Choroid plexus epithelial cell (primary cell): ENCODE results near the gene LYPD3.

Experiments
- DNase-seq: peaks from one replicate; pipeline ENCODE4 v3.0.0-alpha.2; 2010; ENCODE audit warnings: low read depth
- H3K4me3 ChIP-seq: 2 replicates; pipeline ENCODE4 v1.5.1; 2011; ENCODE audit warnings: low read depth, mild to moderate bottlenecking, control low read depth, low read length, moderate library complexity
- CTCF ChIP-seq: conservative IDR thresholded peaks from 2 replicates; pipeline ENCODE4 v1.5.1; 2011; ENCODE audit warnings: low read depth, mild to moderate bottlenecking, control low read depth, inconsistent platforms, low read length, moderate library complexity

Gene LYPD3

GRCh38 chr19:43455321-43456113 is 9.9 kb downstream of the LYPD3 start:
- no peak overlapping the region for H3K4me3 ChIP-seq
- no peak for DNase-seq
- TF ChIP-seq CTCF: no peak

GRCh38 chr19:43454031-43454430 is 11.4 kb downstream of the LYPD3 start:
- DNase-seq: no peak
- H3K4me3 ChIP-seq: no peak overlapping the region
- no peak for TF ChIP-seq CTCF

- no peak for TF ChIP-seq CTCF
- no peak for DNase-seq
- H3K4me3 ChIP-seq: no peak overlapping the region
Measured at GRCh38 chr19:43452582-43452981, 12.8 kb downstream of the LYPD3 start.

- DNase-seq: peak; percentile 81
- no peak for TF ChIP-seq CTCF
- no peak overlapping the region for H3K4me3 ChIP-seq
Measured at GRCh38 chr19:43450545-43450997, 14.8 kb downstream of the LYPD3 start.

- no peak for DNase-seq
- H3K4me3 ChIP-seq: no peak overlapping the region
- no peak for TF ChIP-seq CTCF
Measured at GRCh38 chr19:43447655-43448054, 17.8 kb downstream of the LYPD3 start.

DNA sequence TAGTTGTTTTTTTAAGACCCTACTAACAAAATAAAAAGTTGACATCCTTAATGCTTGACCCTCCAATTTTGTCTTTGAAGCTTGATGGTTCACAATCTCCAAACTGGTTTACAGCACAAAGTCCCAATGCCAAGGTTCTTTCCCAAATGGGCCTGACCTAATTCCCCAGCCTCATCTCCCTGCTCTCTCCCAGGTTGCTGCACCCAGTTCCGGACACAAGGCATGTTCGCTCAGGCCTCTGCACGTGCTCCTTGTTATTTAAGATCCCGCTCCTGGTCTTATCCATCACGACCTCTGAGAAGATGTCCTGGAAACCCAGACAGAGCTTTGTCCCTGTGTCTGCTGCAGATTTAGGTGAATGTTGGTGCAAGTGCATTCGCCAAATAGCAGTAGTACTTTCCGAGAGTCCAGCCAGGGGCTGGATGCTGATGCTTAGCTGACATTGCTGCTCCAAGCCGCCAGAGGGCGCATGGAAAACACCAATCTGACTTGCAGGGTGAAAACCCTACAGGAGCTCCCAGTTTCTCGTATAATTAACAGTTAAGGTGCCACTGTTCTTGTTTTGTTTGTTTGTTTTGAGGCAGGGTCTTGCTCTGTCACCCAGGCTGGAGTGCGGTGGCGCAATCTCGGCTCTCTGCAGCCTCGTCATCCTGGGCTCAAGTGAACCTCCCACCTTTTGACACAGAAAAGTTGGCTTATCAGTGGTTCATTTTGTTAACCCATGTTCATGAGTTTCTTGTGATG is 18.5 kb downstream of the LYPD3 start:
- H3K4me3 ChIP-seq: no peak overlapping the region
- peak; percentile 83 for DNase-seq
- peak; percentile 97 for TF ChIP-seq CTCF

- TF ChIP-seq CTCF: no peak
- no peak for DNase-seq
- H3K4me3 ChIP-seq: no peak overlapping the region
Measured at GRCh38 chr19:43445426-43445825, 20.0 kb downstream of the LYPD3 start.
